Measurements from ENCODE around the gene CFAP298.

CFAP298 gene

DNA sequence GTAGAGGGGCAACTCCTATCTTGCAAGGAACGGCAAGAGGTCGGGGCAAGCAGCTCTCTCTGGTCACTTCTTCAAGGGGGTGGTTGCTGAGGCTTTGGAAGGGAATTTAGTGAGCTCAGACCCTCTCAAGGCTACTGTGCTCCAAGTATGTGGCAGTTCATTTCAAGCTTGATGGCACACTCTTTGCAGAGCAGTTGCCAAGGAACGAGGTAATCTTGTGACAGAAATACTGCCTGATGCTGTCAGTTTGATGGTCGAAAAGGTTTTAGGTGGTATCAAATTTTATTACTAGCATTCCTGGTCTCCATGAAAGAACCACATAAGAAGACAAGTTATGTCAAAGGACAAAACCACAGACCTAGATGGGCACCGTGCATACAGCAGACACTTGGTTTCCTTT is 13.1 kb downstream of the CFAP298 start:
- DNase-seq (ENCODE audit: low read depth in 2 of 2): no peak

DNA sequence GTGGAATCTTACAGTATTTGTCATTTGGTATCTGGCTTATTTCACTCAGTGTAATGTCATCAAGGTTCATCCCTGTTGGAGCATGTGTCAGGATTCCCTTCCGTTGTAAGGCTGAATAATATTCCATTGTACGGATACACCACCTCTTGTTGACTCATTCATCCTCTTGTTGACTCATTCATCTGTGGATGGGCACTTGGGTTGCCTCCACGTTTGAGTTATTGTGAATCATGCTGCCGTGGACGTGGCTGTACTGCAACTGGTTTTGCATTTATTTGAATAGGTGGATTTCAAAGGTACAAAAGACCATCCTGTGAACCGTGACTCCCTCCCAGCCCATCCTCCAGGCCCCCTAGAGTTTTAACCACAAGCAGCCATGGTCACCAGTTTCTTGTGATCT is 15.0 kb downstream of the CFAP298 start:
- DNase-seq (ENCODE audit: low read depth in 2 of 2): no peak

- no peak for DNase-seq (ENCODE audit: low read depth in 2 of 2)
Observed at GRCh38 chr21:32595431-32595830, 16.7 kb downstream of the CFAP298 start.

GRCh38 chr21:32593690-32594089 is 18.5 kb downstream of the CFAP298 start:
- DNase-seq (ENCODE audit: low read depth in 2 of 2): no peak

GRCh38 chr21:32592929-32593502 is 19.2 kb downstream of the CFAP298 start:
- no peak for DNase-seq (ENCODE audit: low read depth in 2 of 2)

- no peak for DNase-seq (ENCODE audit: low read depth in 2 of 2)
Observed at GRCh38 chr21:32590130-32590529, 22.0 kb downstream of the CFAP298 start.

- DNase-seq (ENCODE audit: low read depth in 2 of 2): no peak
Observed at GRCh38 chr21:32587651-32588050, 24.5 kb downstream of the CFAP298 start.

GRCh38 chr21:32587120-32587519 is 25.1 kb downstream of the CFAP298 start:
- DNase-seq (ENCODE audit: low read depth in 2 of 2): no peak

GRCh38 chr21:32585970-32586369 is 26.2 kb downstream of the CFAP298 start:
- no peak for DNase-seq (ENCODE audit: low read depth in 2 of 2)

DNA sequence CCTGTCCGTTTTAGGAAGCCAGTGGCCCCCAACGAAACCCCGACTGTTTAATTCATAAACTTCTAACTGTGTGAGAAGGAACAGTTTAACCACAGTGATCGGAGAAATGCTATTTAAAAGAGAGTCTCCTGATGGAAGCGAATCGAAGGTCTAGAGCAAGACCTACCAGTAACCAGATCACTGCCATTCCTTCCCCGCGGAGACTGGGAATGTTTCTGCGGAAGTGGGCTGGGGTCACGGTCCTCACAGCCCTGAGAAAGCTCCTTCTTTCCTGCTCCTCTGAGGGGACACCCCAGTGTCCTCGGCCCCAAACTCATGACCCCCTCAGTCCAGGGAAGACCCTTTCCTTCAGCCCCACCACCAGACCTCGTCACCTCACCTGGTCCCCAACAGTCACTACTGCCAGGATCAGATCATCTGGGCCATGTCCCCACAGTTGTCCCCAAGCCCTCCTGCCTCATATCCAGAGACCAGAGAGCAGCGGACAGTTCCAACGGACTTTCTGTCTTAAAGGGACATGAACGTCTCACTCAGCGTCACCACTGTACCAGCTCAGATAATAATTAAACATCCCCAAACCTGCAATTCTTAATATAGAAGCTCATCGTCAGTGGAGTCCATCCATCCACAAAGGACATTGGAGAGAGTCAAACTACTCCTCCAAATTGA is 27.0 kb downstream of the CFAP298 start, which contains the start of gene TCP10L:
Gene TCP10L (minus strand): TSS at position 482 of the 669 bp plus-strand sequence. CDS start 1,219 bp downstream, outside the sequence.
- DNase-seq (ENCODE audit: low read depth in 2 of 2): no peak

DNA sequence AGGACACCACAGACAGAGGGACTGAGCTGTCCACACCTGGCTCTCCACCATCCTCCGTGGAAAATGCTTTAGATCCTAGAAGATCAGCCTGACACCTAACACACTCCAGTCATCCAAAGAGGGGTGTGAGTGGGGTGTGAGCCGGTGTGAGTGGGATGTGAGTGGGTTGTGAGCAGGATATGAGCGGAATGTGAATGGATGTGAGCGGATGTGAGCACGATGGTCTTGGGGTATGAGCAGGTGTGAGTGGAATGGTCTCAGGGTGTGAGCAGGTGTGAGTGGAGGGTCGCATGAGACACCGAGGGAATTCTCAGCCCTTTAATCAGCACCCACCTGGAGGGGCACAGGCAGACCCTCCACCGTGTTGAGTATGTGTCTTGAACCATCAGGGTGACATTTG is 27.7 kb downstream of the CFAP298 start:
- no peak for DNase-seq (ENCODE audit: low read depth in 2 of 2)

- DNase-seq (ENCODE audit: low read depth in 2 of 2): no peak
Observed at GRCh38 chr21:32581732-32582131, 30.4 kb downstream of the CFAP298 start.

DNA sequence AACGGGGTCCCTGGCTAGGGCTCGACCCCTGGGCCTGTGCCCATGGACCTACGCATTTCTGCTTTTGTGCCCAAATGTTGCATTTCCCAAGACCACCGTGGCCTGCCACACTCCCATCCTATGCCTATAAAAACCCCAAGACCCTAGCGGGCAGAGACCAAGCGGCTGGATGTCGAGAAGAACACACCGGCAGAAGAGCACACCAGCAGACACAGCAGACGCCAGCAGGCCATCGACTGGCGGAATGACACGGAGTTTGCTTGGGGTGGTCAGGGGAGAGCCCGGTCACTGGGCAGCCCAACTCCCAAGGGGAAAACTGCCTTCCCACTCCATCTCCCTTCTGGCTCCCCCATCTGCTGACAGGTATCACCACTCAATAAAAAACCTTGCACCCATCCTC is 31.2 kb downstream of the CFAP298 start:
- DNase-seq (ENCODE audit: low read depth in 2 of 2): no peak

DNA sequence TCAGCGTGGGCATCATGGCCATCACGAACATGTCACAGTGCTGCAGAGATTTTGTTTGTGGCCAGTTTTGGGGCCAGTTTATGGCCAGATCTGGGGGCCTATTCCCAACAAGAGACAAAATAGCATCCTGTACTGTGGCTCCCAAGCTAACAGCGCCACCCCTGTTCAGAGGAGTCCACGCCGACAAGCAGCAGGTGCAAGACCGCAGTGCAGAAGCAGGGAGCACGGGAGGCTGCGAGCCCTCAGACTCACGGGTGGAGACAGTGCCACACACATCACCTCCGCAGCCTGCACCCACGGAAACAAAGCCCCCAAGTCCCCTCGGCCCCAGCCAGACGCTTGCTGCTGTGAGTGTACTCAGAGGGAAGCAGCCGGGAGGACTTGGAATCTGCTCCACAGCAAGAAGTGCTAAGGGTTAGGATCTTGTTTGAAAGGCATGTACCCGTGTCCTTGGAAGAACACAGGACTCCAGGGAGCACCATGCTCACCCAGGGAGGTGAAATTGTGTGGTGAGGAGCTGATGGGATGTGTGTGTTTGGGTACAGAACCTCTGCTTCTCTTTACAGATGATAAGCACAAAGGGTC is 34.0 kb downstream of the CFAP298 start:
- no peak for DNase-seq (ENCODE audit: low read depth in 2 of 2)

- no peak for DNase-seq (ENCODE audit: low read depth in 2 of 2)
Observed at GRCh38 chr21:32576011-32576410, 36.2 kb downstream of the CFAP298 start.

- DNase-seq (ENCODE audit: low read depth in 2 of 2): no peak
Observed at GRCh38 chr21:32574946-32575925, 36.9 kb downstream of the CFAP298 start.

- no peak for DNase-seq (ENCODE audit: low read depth in 2 of 2)
Observed at GRCh38 chr21:32572574-32573420, 39.4 kb downstream of the CFAP298 start.

- DNase-seq (ENCODE audit: low read depth in 2 of 2): no peak
Observed at GRCh38 chr21:32570456-32570855, 41.7 kb downstream of the CFAP298 start.

GRCh38 chr21:32569261-32570230 is 42.6 kb downstream of the CFAP298 start:
- DNase-seq (ENCODE audit: low read depth in 2 of 2): peak; percentile 51 to 54

- no peak for DNase-seq (ENCODE audit: low read depth in 2 of 2)
Observed at GRCh38 chr21:32567626-32568025, 44.6 kb downstream of the CFAP298 start.

All from stimulated activated CD4-positive, alpha-beta T cell treated with anti-CD3 and anti-CD28 coated beads, Interleukin-1b, Interleukin-23, amount 100 ng/mL, for 1 hour (primary cell).